ENCODE results near the gene ATXN2.

GRCh38 chr12:111450676-111451075 lies 148.4 kb downstream of the ATXN2 start:
- TF ChIP-seq POLR2A (IDR thresholded peaks at IDR 0.05), result no peak
- no peak for TF ChIP-seq CTCF (IDR thresholded peaks at IDR 0.05)
